HG02610 (cell line): ENCODE data around the gene LSM2.

ENCODE experiments used
- ATAC-seq: cut with Tn5 transposase; IDR thresholded peaks from one replicate; pipeline ENCODE4 v1.9.1; 2021; ENCODE audit warnings: mild to moderate bottlenecking, moderate library complexity; ENCODE audit not compliant: unreplicated experiment

The LSM2 gene

GRCh38 chr6:31777667-31778050, 29.1 kb downstream of the LSM2 start:
- no peak for ATAC-seq

- ATAC-seq = peak; percentile 63
These were observed 29.6 kb downstream of the LSM2 start, which contains the start of gene VWA7 for GRCh38 chr6:31776989-31777666. Gene VWA7 (minus strand): TSS chr6:31777328. CDS start chr6:31776779, 549 bp downstream.

- ATAC-seq = no peak
These were observed 30.2 kb downstream of the LSM2 start for GRCh38 chr6:31776485-31776988.

- ATAC-seq = no peak
These were observed 30.9 kb downstream of the LSM2 start for GRCh38 chr6:31775633-31776484.

GRCh38 chr6:31775184-31775583, 31.6 kb downstream of the LSM2 start:
- ATAC-seq = no peak

- ATAC-seq = no peak
These were observed 34.8 kb downstream of the LSM2 start for GRCh38 chr6:31771992-31772358.

GRCh38 chr6:31770860-31771259, 35.9 kb downstream of the LSM2 start:
- ATAC-seq = no peak

GRCh38 chr6:31769684-31770371, 36.9 kb downstream of the LSM2 start:
- peak; percentile 50 for ATAC-seq

GRCh38 chr6:31768363-31769257, 38.2 kb downstream of the LSM2 start:
- no peak for ATAC-seq

- no peak for ATAC-seq
These were observed 39.6 kb downstream of the LSM2 start for GRCh38 chr6:31767096-31767645.

- ATAC-seq = no peak
These were observed 40.6 kb downstream of the LSM2 start for GRCh38 chr6:31765910-31766794.

- ATAC-seq = no peak
These were observed 41.2 kb downstream of the LSM2 start for GRCh38 chr6:31765559-31765909.

GRCh38 chr6:31764198-31764597, 42.6 kb downstream of the LSM2 start:
- ATAC-seq = no peak

- ATAC-seq = no peak
These were observed 43.2 kb downstream of the LSM2 start for GRCh38 chr6:31763619-31763940.

- ATAC-seq = no peak
These were observed 43.7 kb downstream of the LSM2 start for GRCh38 chr6:31762878-31763618.

- no peak for ATAC-seq
These were observed 44.4 kb downstream of the LSM2 start, which contains the start of gene SAPCD1 for GRCh38 chr6:31762356-31762755. Gene SAPCD1 (plus strand): TSS chr6:31762656. CDS start chr6:31763055, 399 bp downstream.

- ATAC-seq = no peak
These were observed 45.4 kb downstream of the LSM2 start for GRCh38 chr6:31761343-31761742.

- no peak for ATAC-seq
These were observed 46.0 kb downstream of the LSM2 start for GRCh38 chr6:31760790-31761189.

- no peak for ATAC-seq
These were observed 48.5 kb downstream of the LSM2 start for GRCh38 chr6:31758281-31758680.
